ENCODE results near the gene RAB37. TPM values are rescaled to one million over a fixed set of nuclear protein-coding genes. Genes with fewer than 3 reads are reported as not detected.
A peak's percentile ranks its signal among the peaks of the same experiment; 100 is the strongest.

RAB37 gene
- total RNA-seq, 4 donors from 2014 or later = 1.2 to 5.1 (median 2.0) TPM

- no peak overlapping the region for H3K27ac ChIP-seq
These were observed 31.7 kb downstream of the RAB37 start for GRCh38 chr17:74768763-74769114.

GRCh38 chr17:74769266-74769855, 32.3 kb downstream of the RAB37 start:
- H3K4me3 ChIP-seq = no peak overlapping the region
- peaks cover 0 to 31% (median 0%) of the 10 kb centered on the region in 3 donors for H3K4me1 ChIP-seq
- no peak overlapping the region for H3K27ac ChIP-seq
- no peak for ATAC-seq
- no CpG with 5 or more reads among the region's 6 CpGs for WGBS, 2 donors (ENCODE audit: low coverage in 1 of 2)
- H3K9me3 ChIP-seq = no peaks in the 10 kb centered on the region
- peaks cover 4% of the 10 kb centered on the region for H3K27me3 ChIP-seq
- peaks cover 0 to 54% of the 10 kb centered on the region in 2 donors for H3K36me3 ChIP-seq
- TF ChIP-seq EP300 (IDR thresholded peaks at IDR 0.05) (no peak), POLR2AphosphoS5 (IDR thresholded peaks at IDR 0.05) (no peak), CTCF (IDR thresholded peaks at IDR 0.05) (no peak), POLR2A (IDR thresholded peaks at IDR 0.05) (no peak)

More at GRCh38 chr17:74768763-74769114, 31.7 kb downstream of the RAB37 start:
- peaks cover 7% of the 10 kb centered on the region for H3K27me3 ChIP-seq
- peaks cover 0 to 51% of the 10 kb centered on the region in 2 donors for H3K36me3 ChIP-seq
- no peak for TF ChIP-seq EP300 (IDR thresholded peaks at IDR 0.05)
- TF ChIP-seq POLR2A (IDR thresholded peaks at IDR 0.05) = no peak
- TF ChIP-seq POLR2AphosphoS5 (IDR thresholded peaks at IDR 0.05) = no peak
- TF ChIP-seq CTCF (IDR thresholded peaks at IDR 0.05) = no peak
- H3K4me3 ChIP-seq = no peak overlapping the region
- 60 to 81% methylated on average over 4 of the region's 7 CpGs for WGBS, 2 donors (ENCODE audit: low coverage in 1 of 2)
- H3K9me3 ChIP-seq = no peaks in the 10 kb centered on the region
- ATAC-seq = no peak
- peaks cover 0 to 29% (median 0%) of the 10 kb centered on the region in 3 donors for H3K4me1 ChIP-seq

GRCh38 chr17:74769856-74770497, 32.9 kb downstream of the RAB37 start:
- Histone ChIP-seq H3K36me3 (peaks cover 0 to 54% of the 10 kb centered on the region in 2 donors), H3K27me3 (peaks cover 4% of the 10 kb centered on the region), H3K4me1 (peaks cover 0 to 37% (median 3%) of the 10 kb centered on the region in 3 donors), H3K9me3 (no peaks in the 10 kb centered on the region), H3K4me3 (no peak overlapping the region), H3K27ac (no peak overlapping the region)
- TF ChIP-seq CTCF (IDR thresholded peaks at IDR 0.05) = no peak
- no peak for TF ChIP-seq EP300 (IDR thresholded peaks at IDR 0.05)
- TF ChIP-seq POLR2A (IDR thresholded peaks at IDR 0.05) = no peak
- no peak for TF ChIP-seq POLR2AphosphoS5 (IDR thresholded peaks at IDR 0.05)
- WGBS, 2 donors (ENCODE audit: low coverage in 1 of 2) = 20% methylated on average over 1 of the region's 5 CpGs; no CpG with 5 or more reads in 1 of the 2 donors
- ATAC-seq = no peak

- 13 to 81% methylated on average over 6 to 7 of the region's 16 CpGs for WGBS, 2 donors (ENCODE audit: low coverage in 1 of 2)
- Histone ChIP-seq H3K9me3 (no peaks in the 10 kb centered on the region), H3K4me1 (peaks cover 0 to 44% (median 9%) of the 10 kb centered on the region in 3 donors), H3K27me3 (peaks cover 4% of the 10 kb centered on the region), H3K36me3 (peaks cover 0 to 54% of the 10 kb centered on the region in 2 donors), H3K27ac (no peak overlapping the region), H3K4me3 (no peak overlapping the region)
- peak; percentile 44 for ATAC-seq
- TF ChIP-seq POLR2AphosphoS5 (IDR thresholded peaks at IDR 0.05) = peak; percentile 53
- no peak for TF ChIP-seq EP300 (IDR thresholded peaks at IDR 0.05)
- TF ChIP-seq POLR2A (IDR thresholded peaks at IDR 0.05) = no peak
- peak in 3 of 4 experiments; percentile 66 to 76 (median 72) for TF ChIP-seq CTCF (IDR thresholded peaks at IDR 0.05)
These were observed 33.7 kb downstream of the RAB37 start for GRCh38 chr17:74770498-74771318.
